HG03025 (cell line): ENCODE measurements around the gene RPP30.
A peak's percentile ranks its signal among the peaks of the same experiment; 100 is the strongest.
"Not testable (repeated sequence)": the region's sequence is repeated elsewhere in the genome, so short reads cannot be mapped to it uniquely, and the experiment has no call there.

ENCODE experiments used
- ATAC-seq: cut with Tn5 transposase; IDR thresholded peaks from one replicate; pipeline ENCODE4 v1.9.1; 2021; ENCODE audit warnings: mild to moderate bottlenecking, moderate library complexity; ENCODE audit not compliant: unreplicated experiment, low FRiP score

The RPP30 gene

GRCh38 chr10:90866050-90866598 is 5.7 kb upstream of the RPP30 start:
- no peak for ATAC-seq

GRCh38 chr10:90871279-90871765 is 452 bp upstream of the RPP30 start:
- peak; percentile 47 for ATAC-seq

- no peak for ATAC-seq
These were observed 860 bp downstream of the RPP30 start for GRCh38 chr10:90872648-90873020.

GRCh38 chr10:90879062-90879461 is 7.3 kb downstream of the RPP30 start:
- no peak for ATAC-seq

GRCh38 chr10:90880059-90880719 is 8.4 kb downstream of the RPP30 start:
- ATAC-seq: not testable (repeated sequence)

GRCh38 chr10:90884431-90884830 is 12.7 kb downstream of the RPP30 start:
- ATAC-seq: no peak

- no peak for ATAC-seq
These were observed 13.4 kb downstream of the RPP30 start for GRCh38 chr10:90885176-90885575.

- no peak for ATAC-seq
These were observed 15.8 kb downstream of the RPP30 start for GRCh38 chr10:90887555-90887954.

- no peak for ATAC-seq
These were observed 16.6 kb downstream of the RPP30 start for GRCh38 chr10:90888387-90888786.

GRCh38 chr10:90889636-90890035 is 17.9 kb downstream of the RPP30 start:
- no peak for ATAC-seq

- no peak for ATAC-seq
These were observed 18.6 kb downstream of the RPP30 start for GRCh38 chr10:90890347-90890746.

- ATAC-seq: no peak
These were observed 21.4 kb downstream of the RPP30 start for GRCh38 chr10:90893190-90893589.

- ATAC-seq: not testable (repeated sequence)
These were observed 25.1 kb downstream of the RPP30 start for GRCh38 chr10:90896916-90897315.

- no peak for ATAC-seq
These were observed 34.2 kb downstream of the RPP30 start for GRCh38 chr10:90905925-90906324.

- ATAC-seq: no peak
These were observed 34.8 kb downstream of the RPP30 start for GRCh38 chr10:90906596-90906995.

GRCh38 chr10:90911133-90912051 is 39.6 kb downstream of the RPP30 start:
- no peak for ATAC-seq

GRCh38 chr10:90912174-90912573 is 40.4 kb downstream of the RPP30 start:
- ATAC-seq: no peak

- ATAC-seq: no peak
These were observed 41.2 kb downstream of the RPP30 start for GRCh38 chr10:90912854-90913479.

- no peak for ATAC-seq
These were observed 42.1 kb downstream of the RPP30 start for GRCh38 chr10:90913774-90914420.

- no peak for ATAC-seq
These were observed 43.4 kb downstream of the RPP30 start for GRCh38 chr10:90914992-90915765.
